Loucy (cell line): ENCODE measurements around the gene IMPG1.
A peak's percentile ranks its signal among the peaks of the same experiment; 100 is the strongest.

Experiments
- H2AFZ ChIP-seq: fragments of 200-600 bp; sonication (generic); 2 replicates; pipeline ENCODE4 v1.6.0; 2016; ENCODE audit warnings: antibody characterized with exemption, mild to moderate bottlenecking, low read length, moderate library complexity
- H3F3A ChIP-seq: fragments of 200-600 bp; 2 replicates; pipeline ENCODE4 v1.6.0; 2016; ENCODE audit warnings: antibody characterized with exemption, low read depth, mild to moderate bottlenecking
- H3K27me3 ChIP-seq: fragments of 200-600 bp; sonication (generic); 2 replicates; pipeline ENCODE4 v1.6.1; 2014; ENCODE audit warnings: low read length, mild to moderate bottlenecking; ENCODE audit not compliant: insufficient read depth, poor library complexity, severe bottlenecking
- H3K36me3 ChIP-seq: fragments of 200-600 bp; sonication (generic); 2 replicates; pipeline ENCODE4 v1.6.1; 2016; ENCODE audit warnings: low read length; ENCODE audit not compliant: insufficient read depth
- H3K4me1 ChIP-seq: fragments of 200-600 bp; sonication (generic); 2 replicates; pipeline ENCODE4 v1.5.1; 2014; ENCODE audit warnings: low read length, mild to moderate bottlenecking; ENCODE audit not compliant: insufficient read depth, poor library complexity, severe bottlenecking
- H3K4me2 ChIP-seq: fragments of 200-600 bp; sonication (generic); 2 replicates; pipeline ENCODE4 v1.6.0; 2014; ENCODE audit warnings: antibody characterized with exemption, low read length, low read depth, mild to moderate bottlenecking; ENCODE audit not compliant: poor library complexity, severe bottlenecking
- H3K4me3 ChIP-seq: fragments of 200-600 bp; sonication (generic); 2 replicates; pipeline ENCODE4 v1.5.1; 2014; ENCODE audit warnings: low read length, mild to moderate bottlenecking, mixed read lengths; ENCODE audit not compliant: poor library complexity, severe bottlenecking
- H3K79me2 ChIP-seq: fragments of 200-600 bp; sonication (generic); 2 replicates; pipeline ENCODE4 v1.6.1; 2014; ENCODE audit warnings: low read length; ENCODE audit not compliant: insufficient read depth
- H3K9ac ChIP-seq: fragments of 200-600 bp; sonication (generic); 2 replicates; pipeline ENCODE4 v1.6.0; 2014; ENCODE audit warnings: mild to moderate bottlenecking, low read depth, low read length, moderate library complexity; ENCODE audit not compliant: poor library complexity, severe bottlenecking
- H3K9me2 ChIP-seq: fragments of 200-600 bp; sonication (generic); replicated peaks from 2 replicates; pipeline ENCODE4 v1.6.1; 2016; ENCODE audit warnings: low read depth, low read length, mixed read lengths
- H3K9me3 ChIP-seq: fragments of 200-600 bp; sonication (generic); 2 replicates; pipeline ENCODE4 v1.6.1; 2014; ENCODE audit warnings: mild to moderate bottlenecking, antibody characterized with exemption, low read length, low read depth; ENCODE audit not compliant: insufficient read depth
- H4K20me1 ChIP-seq: fragments of 200-600 bp; sonication (generic); 2 replicates; pipeline ENCODE4 v1.6.0; 2014; ENCODE audit warnings: antibody characterized with exemption, low read length, mild to moderate bottlenecking; ENCODE audit not compliant: insufficient read depth, poor library complexity, severe bottlenecking
- EZH2phosphoT487 ChIP-seq: fragments of 200-600 bp; IDR thresholded peaks from 2 replicates; pipeline ENCODE4 v1.6.1; 2018; ENCODE audit warnings: antibody characterized with exemption, mild to moderate bottlenecking, moderate library complexity, borderline replicate concordance
- TF ChIP-seq, protein P1 (sequence below): fragments of 200-600 bp; sonication (generic); conservative IDR thresholded peaks from 2 replicates; pipeline ENCODE4 v1.5.1; 2014; ENCODE audit warnings: mild to moderate bottlenecking, antibody characterized with exemption, low read length

Gene IMPG1

DNA sequence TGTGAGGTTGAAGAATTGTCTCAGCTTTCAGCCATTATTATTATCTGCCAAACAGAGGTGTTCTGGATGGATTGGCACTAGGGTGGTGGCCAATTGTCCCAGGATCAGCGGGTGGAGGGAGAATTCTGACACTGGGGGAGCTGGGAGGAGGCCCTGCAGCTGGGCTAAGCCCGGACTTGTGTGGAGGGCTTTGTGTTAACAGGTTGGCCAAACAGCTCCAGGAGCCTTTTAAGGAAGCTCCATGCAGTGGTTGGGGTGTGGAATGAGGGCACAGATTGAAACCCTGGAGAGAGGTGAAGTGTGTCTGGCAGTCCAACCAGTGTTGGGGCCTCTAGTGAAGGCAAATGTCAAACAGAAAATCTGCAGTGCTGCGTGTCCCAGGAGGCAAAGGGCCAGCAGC is 135.8 kb downstream of the IMPG1 start:
- no peak overlapping the region for H3K9ac ChIP-seq
- no peaks in the 10 kb centered on the region for H3K27me3 ChIP-seq
- H2AFZ ChIP-seq, result no peak overlapping the region
- H3K4me1 ChIP-seq, result no peaks in the 10 kb centered on the region
- TF ChIP-seq, protein P1, sequence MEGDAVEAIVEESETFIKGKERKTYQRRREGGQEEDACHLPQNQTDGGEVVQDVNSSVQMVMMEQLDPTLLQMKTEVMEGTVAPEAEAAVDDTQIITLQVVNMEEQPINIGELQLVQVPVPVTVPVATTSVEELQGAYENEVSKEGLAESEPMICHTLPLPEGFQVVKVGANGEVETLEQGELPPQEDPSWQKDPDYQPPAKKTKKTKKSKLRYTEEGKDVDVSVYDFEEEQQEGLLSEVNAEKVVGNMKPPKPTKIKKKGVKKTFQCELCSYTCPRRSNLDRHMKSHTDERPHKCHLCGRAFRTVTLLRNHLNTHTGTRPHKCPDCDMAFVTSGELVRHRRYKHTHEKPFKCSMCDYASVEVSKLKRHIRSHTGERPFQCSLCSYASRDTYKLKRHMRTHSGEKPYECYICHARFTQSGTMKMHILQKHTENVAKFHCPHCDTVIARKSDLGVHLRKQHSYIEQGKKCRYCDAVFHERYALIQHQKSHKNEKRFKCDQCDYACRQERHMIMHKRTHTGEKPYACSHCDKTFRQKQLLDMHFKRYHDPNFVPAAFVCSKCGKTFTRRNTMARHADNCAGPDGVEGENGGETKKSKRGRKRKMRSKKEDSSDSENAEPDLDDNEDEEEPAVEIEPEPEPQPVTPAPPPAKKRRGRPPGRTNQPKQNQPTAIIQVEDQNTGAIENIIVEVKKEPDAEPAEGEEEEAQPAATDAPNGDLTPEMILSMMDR, result no peak
- TF ChIP-seq EZH2phosphoT487, result no peak
- H4K20me1 ChIP-seq, result no peaks in the 10 kb centered on the region
- H3K9me2 ChIP-seq, result no peaks in the 10 kb centered on the region
- no peak overlapping the region for H3K4me2 ChIP-seq
- no peaks in the 10 kb centered on the region for H3K79me2 ChIP-seq
- no peaks in the 10 kb centered on the region for H3K9me3 ChIP-seq
- no peaks in the 10 kb centered on the region for H3F3A ChIP-seq
- no peak overlapping the region for H3K4me3 ChIP-seq
- H3K36me3 ChIP-seq, result no peaks in the 10 kb centered on the region

DNA sequence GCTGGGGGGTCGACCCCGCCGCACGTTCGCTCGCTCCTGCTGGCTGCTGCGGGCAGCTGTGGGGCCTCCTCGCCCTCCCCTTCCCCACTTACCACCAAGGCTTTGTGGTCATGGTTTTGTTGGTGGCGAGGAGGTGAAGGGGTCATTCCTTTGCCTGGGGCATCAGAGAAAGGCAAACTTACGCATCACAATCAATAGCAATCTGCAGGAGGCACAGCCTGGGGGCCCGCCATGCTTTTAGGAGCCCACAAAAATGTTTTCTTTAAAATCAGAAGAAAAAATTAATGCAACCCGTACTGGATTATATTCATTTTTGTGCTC is 137.0 kb downstream of the IMPG1 start:
- Histone ChIP-seq H3K4me3 (no peak overlapping the region), H4K20me1 (no peaks in the 10 kb centered on the region), H3K27me3 (no peaks in the 10 kb centered on the region), H3K79me2 (no peaks in the 10 kb centered on the region), H3K9me2 (no peaks in the 10 kb centered on the region), H2AFZ (no peak overlapping the region), H3K36me3 (no peaks in the 10 kb centered on the region), H3K4me1 (no peaks in the 10 kb centered on the region), H3K9me3 (no peaks in the 10 kb centered on the region), H3K9ac (no peak overlapping the region), H3K4me2 (no peak overlapping the region), H3F3A (no peaks in the 10 kb centered on the region)
- TF ChIP-seq, protein P1, result no peak
- no peak for TF ChIP-seq EZH2phosphoT487

DNA sequence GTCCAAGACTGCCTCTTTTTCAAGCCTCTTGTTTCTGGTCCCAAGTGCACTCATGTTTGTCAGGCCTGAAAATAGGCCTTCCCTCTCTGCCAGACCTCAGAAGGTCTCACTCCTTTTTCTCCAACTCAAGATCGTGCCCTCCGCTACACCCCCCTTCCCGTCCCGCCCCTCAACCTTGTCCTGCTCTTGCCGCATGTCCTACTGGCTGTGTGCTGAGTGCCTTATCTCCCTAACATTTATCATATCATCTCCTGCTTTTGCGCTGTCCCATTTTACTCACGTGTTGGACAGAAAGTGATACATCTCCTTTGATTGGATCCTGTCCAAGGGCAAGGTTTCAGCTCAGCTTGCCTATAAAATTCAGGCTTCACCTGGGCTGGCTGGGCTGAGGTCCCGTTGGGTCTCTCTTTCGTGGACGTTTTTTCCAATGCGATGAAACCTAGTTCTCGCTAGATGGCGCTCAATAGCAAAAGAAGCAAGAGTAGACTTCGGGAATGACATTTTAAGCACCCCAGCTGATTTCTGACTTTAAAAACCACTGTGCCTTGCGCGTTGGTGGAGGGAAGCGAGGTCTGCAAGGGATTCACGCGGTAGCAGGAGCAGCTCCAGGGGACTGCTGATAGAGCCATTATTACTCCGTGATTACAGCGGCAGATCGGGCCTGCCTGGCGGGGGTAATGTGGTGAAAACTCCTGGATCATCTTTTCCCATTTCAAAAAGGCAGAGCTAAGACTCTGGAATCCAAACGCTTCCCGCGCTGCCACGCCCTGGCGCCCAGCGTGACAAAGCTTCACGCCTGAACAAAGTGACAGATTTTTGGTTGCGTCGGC is 137.6 kb downstream of the IMPG1 start:
- H3K27me3 ChIP-seq, result no peaks in the 10 kb centered on the region
- TF ChIP-seq EZH2phosphoT487, result no peak
- TF ChIP-seq, protein P1, result peak; percentile 85
- no peak overlapping the region for H3K9ac ChIP-seq
- H3K4me2 ChIP-seq, result no peak overlapping the region
- H3K4me1 ChIP-seq, result no peaks in the 10 kb centered on the region
- H3K36me3 ChIP-seq, result no peaks in the 10 kb centered on the region
- 0 out of 2 replicates have a peak overlapping the region, but pooled peaks have one; percentile 38 for H2AFZ ChIP-seq
- no peaks in the 10 kb centered on the region for H3F3A ChIP-seq
- no peaks in the 10 kb centered on the region for H3K9me3 ChIP-seq
- no peaks in the 10 kb centered on the region for H4K20me1 ChIP-seq
- no peak overlapping the region for H3K4me3 ChIP-seq
- no peaks in the 10 kb centered on the region for H3K9me2 ChIP-seq
- no peaks in the 10 kb centered on the region for H3K79me2 ChIP-seq
